HG03354 (cell line): Measurements from ENCODE around the gene RHBG.

Source experiments
- ATAC-seq: cut with Tn5 transposase; IDR thresholded peaks from one replicate; pipeline ENCODE4 v1.9.1; 2021; ENCODE audit warnings: mild to moderate bottlenecking; ENCODE audit not compliant: unreplicated experiment, poor library complexity, severe bottlenecking

RHBG gene

GRCh38 chr1:156421062-156421938, 52.3 kb downstream of the RHBG start:
- peak; percentile 79 for ATAC-seq

GRCh38 chr1:156421939-156422601, 53.1 kb downstream of the RHBG start:
- ATAC-seq = no peak

GRCh38 chr1:156422602-156423091, 53.6 kb downstream of the RHBG start:
- ATAC-seq = no peak

- ATAC-seq = no peak
These were observed 54.7 kb downstream of the RHBG start for GRCh38 chr1:156423422-156424352.

- no peak for ATAC-seq
These were observed 55.9 kb downstream of the RHBG start for GRCh38 chr1:156424806-156425432.

- ATAC-seq = no peak
These were observed 56.9 kb downstream of the RHBG start for GRCh38 chr1:156425943-156426342.

GRCh38 chr1:156427957-156428356, 58.9 kb downstream of the RHBG start:
- ATAC-seq = no peak

- no peak for ATAC-seq
These were observed 59.8 kb downstream of the RHBG start for GRCh38 chr1:156428746-156429288.

- ATAC-seq = no peak
These were observed 60.5 kb downstream of the RHBG start for GRCh38 chr1:156429313-156430060.

GRCh38 chr1:156430303-156430702, 61.3 kb downstream of the RHBG start:
- ATAC-seq = no peak

GRCh38 chr1:156430866-156431265, 61.9 kb downstream of the RHBG start:
- ATAC-seq = no peak

GRCh38 chr1:156431366-156431765, 62.4 kb downstream of the RHBG start:
- no peak for ATAC-seq

GRCh38 chr1:156431769-156432668, 63.0 kb downstream of the RHBG start:
- no peak for ATAC-seq

- no peak for ATAC-seq
These were observed 63.6 kb downstream of the RHBG start for GRCh38 chr1:156432669-156433018.

GRCh38 chr1:156433032-156433431, 64.0 kb downstream of the RHBG start:
- ATAC-seq = no peak

GRCh38 chr1:156433602-156434001, 64.6 kb downstream of the RHBG start:
- no peak for ATAC-seq
